Activated T-cell treated with anti-CD3 and anti-CD28 coated beads, Interleukin-2, amount 50 U/mL, for 4 hours (primary cell): ENCODE measurements around the gene ITPKB. TPM values are rescaled to one million over a fixed set of nuclear protein-coding genes. Genes with fewer than 3 reads are reported as not detected.

Source experiments
- ATAC-seq, 2 donors: fragments of 200-7000 bp; cut with Tn5 transposase; one replicate each; pipeline ENCODE4 v1.10.0; 2021
- DNase-seq: peaks from one replicate; pipeline ENCODE4 v3.0.0-alpha.2; 2020
- H3K27me3 Mint-ChIP-seq: one replicate; pipeline ENCODE4 v1.8.0; 2021; ENCODE audit warnings: low read depth, mixed read lengths
- H3K36me3 Mint-ChIP-seq: one replicate; pipeline ENCODE4 v1.8.0; 2022; ENCODE audit warnings: mixed read lengths; ENCODE audit not compliant: insufficient read depth
- H3K4me1 Mint-ChIP-seq: one replicate; pipeline ENCODE4 v1.8.0; 2021; ENCODE audit warnings: low read depth, mixed read lengths
- H3K4me3 Mint-ChIP-seq: one replicate; pipeline ENCODE4 v1.8.0; 2021; ENCODE audit warnings: mild to moderate bottlenecking, moderate library complexity, mixed read lengths
- H3K9me3 Mint-ChIP-seq: one replicate; pipeline ENCODE4 v1.8.0; 2021; ENCODE audit warnings: mixed read lengths
- total RNA-seq, 3 donors: library from RNA; stranded (reverse); gene quantifications; one replicate each; pipeline ENCODE4 v1.2.1, GENCODE V29; 2021

The ITPKB gene
- total RNA-seq, 3 donors from 2014 or later = 26.2 to 28.3 (median 27.7) TPM

DNA sequence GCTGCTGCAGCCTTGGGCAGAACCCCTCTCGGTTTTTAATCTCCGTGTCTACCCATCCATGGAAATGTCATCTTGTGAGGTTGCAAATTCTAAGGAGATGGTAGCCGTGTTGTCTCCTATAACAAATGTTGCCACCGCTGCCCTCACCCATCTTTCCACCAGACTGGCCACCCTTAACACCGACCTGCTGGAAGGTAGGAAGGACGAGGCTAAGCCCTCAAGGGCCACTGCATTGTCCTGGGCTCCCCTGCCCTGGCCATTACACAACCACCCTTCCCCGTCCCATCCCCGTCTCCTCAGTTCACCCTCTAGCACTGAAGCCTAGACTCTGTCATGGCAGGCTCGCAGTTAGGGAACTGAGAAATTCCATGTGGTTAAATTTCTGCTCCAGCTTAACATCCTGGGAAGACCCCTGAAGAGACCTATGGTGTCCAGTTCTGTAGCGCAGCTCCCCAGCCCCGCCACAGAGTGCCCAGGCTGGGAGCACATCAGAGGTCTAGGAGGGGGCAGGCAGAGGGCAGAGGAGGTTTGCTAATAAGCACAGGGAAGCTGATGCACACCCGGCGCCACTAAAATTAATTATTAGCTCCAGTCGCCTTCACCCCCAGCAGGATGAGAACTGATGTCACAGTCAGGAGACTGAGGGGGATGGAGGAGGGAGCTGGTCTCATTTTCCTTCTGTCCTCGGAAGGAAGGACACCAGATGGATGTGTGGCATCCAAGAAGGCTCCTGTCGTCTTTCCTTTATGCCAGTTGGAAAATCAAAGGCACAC lies 152.2 kb downstream of the ITPKB start:
- H3K4me3 Mint-ChIP-seq = no peak overlapping the region
- ATAC-seq (no peak), DNase-seq (no peak)
- no peaks in the 10 kb centered on the region for H3K4me1 Mint-ChIP-seq
- H3K36me3 Mint-ChIP-seq = no peaks in the 10 kb centered on the region
- peaks cover 5% of the 10 kb centered on the region for H3K27me3 Mint-ChIP-seq
- no peaks in the 10 kb centered on the region for H3K9me3 Mint-ChIP-seq

- no peaks in the 10 kb centered on the region for H3K36me3 Mint-ChIP-seq
- H3K27me3 Mint-ChIP-seq = peaks cover 6% of the 10 kb centered on the region
- H3K4me3 Mint-ChIP-seq = no peak overlapping the region
- no peaks in the 10 kb centered on the region for H3K9me3 Mint-ChIP-seq
- H3K4me1 Mint-ChIP-seq = no peaks in the 10 kb centered on the region
- ATAC-seq (no peak), DNase-seq (no peak)
Measured at GRCh38 chr1:226586116-226586515, 153.0 kb downstream of the ITPKB start.

GRCh38 chr1:226584164-226584563 lies 154.9 kb downstream of the ITPKB start:
- Mint-ChIP-seq H3K9me3 (no peaks in the 10 kb centered on the region), H3K36me3 (no peaks in the 10 kb centered on the region), H3K27me3 (peaks cover 2% of the 10 kb centered on the region), H3K4me3 (no peak overlapping the region), H3K4me1 (no peaks in the 10 kb centered on the region)
- ATAC-seq = no peak
- DNase-seq = no peak

- Mint-ChIP-seq H3K27me3 (peaks cover 2% of the 10 kb centered on the region), H3K9me3 (no peaks in the 10 kb centered on the region), H3K36me3 (no peaks in the 10 kb centered on the region), H3K4me3 (no peak overlapping the region), H3K4me1 (no peaks in the 10 kb centered on the region)
- ATAC-seq (no peak), DNase-seq (no peak)
Measured at GRCh38 chr1:226582966-226583365, 156.1 kb downstream of the ITPKB start.

Other genes starting within 250 kb of the ITPKB start
- gene STUM, start 190.5 kb downstream of the ITPKB start, total RNA-seq = not detected
- gene PSEN2, start 131.3 kb upstream of the ITPKB start, total RNA-seq = 1 to 10 TPM; 3.6 to 4.9 (median 4.9) TPM
- 10 to 100 TPM; 25.4 to 31.3 (median 31.0) TPM for gene COQ8A, start 201.0 kb upstream of the ITPKB start, total RNA-seq